ENCODE measurements around the gene RAMACL.
"Not testable (repeated sequence)": the region's sequence is repeated elsewhere in the genome, so short reads cannot be mapped to it uniquely, and the experiment has no call there.

RAMACL gene

GRCh38 chr6:166595061-166595780 lies 8.7 kb upstream of the RAMACL start:
- no peak for DNase-seq (ENCODE audit: low read depth)

GRCh38 chr6:166592821-166593220 lies 6.3 kb upstream of the RAMACL start:
- DNase-seq (ENCODE audit: low read depth): no peak

DNA sequence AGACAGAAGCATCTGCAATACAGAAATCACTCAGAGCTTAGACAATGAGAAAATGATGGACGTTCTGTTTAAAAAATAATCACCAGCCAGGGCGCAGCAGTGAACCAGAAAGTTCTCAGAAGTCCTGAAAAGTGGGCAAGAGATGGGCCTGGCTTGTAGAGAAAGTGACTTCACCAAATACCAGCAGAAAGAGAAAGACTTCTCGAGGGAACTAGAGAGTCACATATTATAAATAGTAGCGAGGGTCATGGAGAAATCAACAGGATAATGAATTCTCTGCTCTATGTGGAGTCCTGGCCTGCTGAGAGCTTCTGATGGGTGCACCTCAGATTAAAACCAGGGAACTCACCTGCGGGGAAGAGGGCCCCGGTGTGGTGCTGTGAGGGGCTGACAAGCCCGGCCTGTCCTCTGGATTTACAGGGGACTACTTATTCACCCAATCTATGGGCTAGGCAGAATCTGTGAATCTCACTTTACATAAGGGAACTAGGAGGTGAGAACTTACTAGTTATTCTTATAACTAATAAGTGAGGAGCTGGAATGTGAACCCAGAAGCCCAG lies 5.6 kb upstream of the RAMACL start:
- DNase-seq (ENCODE audit: low read depth): no peak

DNA sequence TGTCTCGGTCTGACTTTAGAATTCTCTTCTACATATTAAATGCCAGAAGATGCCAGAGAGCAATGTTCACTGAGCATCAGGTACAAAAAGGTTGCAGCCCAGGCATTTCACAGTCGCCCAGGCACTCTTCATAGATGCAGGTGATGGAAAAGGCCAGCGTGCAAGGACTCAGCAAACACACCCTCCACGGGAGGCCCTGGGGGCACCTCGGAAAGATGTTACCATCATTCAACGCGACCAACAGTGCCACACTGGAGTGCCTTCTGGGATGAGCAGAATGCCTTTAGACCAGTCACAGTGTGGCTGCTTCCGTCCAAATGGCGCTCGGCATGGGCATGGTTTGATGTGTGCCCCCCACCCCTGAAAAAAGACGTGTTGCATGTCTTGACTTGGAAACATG lies 4.5 kb upstream of the RAMACL start:
- DNase-seq (ENCODE audit: low read depth): no peak

- DNase-seq (ENCODE audit: low read depth): no peak
Observed at GRCh38 chr6:166589786-166590574, 3.5 kb upstream of the RAMACL start.

- no peak for DNase-seq (ENCODE audit: low read depth)
Observed at GRCh38 chr6:166589337-166589731, 2.9 kb upstream of the RAMACL start.

GRCh38 chr6:166588691-166589336 lies 2.3 kb upstream of the RAMACL start:
- no peak for DNase-seq (ENCODE audit: low read depth)

GRCh38 chr6:166587631-166588413 lies 1.3 kb upstream of the RAMACL start:
- no peak for DNase-seq (ENCODE audit: low read depth)

- no peak for DNase-seq (ENCODE audit: low read depth)
Observed at GRCh38 chr6:166584853-166585429, 1.5 kb downstream of the RAMACL start.

DNA sequence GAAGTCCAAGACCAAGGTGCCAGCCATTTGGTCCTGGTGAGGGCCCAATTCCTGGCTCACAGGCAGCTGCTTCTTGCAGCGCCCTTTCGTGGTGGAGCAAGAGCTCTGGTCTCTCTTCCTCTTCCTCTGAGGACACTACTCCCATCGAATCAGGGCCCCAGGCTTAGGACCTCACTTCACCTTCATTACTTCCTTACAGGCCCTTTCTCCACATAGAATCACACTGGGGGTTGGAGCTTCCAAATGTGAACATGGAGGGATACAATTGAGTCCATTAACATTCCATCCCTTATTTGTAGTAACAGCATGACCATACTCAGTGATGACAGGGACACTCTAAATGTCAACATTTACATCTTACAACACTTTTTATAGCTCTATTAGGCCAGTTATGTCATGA lies 2.3 kb downstream of the RAMACL start:
- DNase-seq (ENCODE audit: low read depth): no peak

DNA sequence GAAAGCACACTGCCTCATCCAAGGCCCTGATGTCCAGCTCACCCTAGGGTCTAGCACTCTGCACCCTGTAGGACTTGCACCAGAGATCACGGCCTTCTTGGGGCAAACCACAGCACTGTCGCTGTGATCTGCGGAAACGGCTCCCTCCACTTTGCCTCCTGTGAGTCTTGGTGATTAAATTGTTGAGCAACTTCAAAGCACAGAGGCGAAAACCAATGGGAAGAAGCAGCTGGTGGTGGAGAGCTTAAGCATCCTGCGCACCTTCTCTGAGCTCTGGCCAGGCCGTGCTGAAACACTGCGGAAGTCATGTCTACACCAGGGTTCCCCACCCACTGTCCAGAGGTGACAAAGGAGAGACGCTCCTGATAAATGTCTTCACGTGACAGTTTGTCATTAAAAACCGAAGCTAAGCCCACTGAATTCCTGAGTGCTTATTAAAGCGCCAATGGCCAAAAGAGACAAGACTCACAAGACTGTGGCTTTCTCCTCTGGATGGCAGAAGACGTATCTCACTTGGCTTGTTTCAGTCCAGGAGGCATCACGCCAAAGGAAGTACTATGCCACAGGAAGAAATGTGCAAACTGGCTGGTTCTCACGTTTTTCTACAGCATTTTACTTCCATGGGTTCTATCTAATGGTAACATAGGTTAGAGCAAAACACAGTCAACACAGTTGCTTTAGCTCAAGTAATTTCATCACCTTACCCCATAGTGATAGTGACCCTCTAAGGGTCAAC lies 3.1 kb downstream of the RAMACL start:
- no peak for DNase-seq (ENCODE audit: low read depth)

GRCh38 chr6:166582258-166582657 lies 4.2 kb downstream of the RAMACL start:
- no peak for DNase-seq (ENCODE audit: low read depth)

- not testable (repeated sequence) for DNase-seq (ENCODE audit: low read depth)
Observed at GRCh38 chr6:166581801-166582200, 4.7 kb downstream of the RAMACL start.

DNA sequence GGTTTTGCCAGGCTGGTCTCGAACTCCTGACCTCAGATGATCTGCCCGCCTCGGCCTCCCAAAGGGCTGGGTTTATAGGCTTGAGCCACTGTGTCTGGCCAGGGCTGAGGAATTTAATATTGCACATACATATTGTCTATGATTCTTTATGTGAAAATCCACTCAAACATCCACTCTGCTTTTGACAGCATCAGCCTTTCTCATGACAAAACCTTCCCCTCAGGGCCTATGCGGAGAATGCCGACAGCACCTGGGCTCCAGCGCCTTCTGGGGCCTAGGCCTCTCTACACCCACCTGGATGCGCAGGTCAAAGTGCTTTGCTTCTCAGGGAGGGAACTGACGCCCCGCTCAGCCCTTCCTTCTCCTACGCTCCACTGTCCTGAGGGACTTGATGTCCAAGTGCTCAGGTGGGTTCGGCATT lies 5.4 kb downstream of the RAMACL start:
- no peak for DNase-seq (ENCODE audit: low read depth)

GRCh38 chr6:166580076-166581050 lies 6.1 kb downstream of the RAMACL start:
- no peak for DNase-seq (ENCODE audit: low read depth)

GRCh38 chr6:166579237-166579850 lies 7.1 kb downstream of the RAMACL start:
- DNase-seq (ENCODE audit: low read depth): no peak

DNA sequence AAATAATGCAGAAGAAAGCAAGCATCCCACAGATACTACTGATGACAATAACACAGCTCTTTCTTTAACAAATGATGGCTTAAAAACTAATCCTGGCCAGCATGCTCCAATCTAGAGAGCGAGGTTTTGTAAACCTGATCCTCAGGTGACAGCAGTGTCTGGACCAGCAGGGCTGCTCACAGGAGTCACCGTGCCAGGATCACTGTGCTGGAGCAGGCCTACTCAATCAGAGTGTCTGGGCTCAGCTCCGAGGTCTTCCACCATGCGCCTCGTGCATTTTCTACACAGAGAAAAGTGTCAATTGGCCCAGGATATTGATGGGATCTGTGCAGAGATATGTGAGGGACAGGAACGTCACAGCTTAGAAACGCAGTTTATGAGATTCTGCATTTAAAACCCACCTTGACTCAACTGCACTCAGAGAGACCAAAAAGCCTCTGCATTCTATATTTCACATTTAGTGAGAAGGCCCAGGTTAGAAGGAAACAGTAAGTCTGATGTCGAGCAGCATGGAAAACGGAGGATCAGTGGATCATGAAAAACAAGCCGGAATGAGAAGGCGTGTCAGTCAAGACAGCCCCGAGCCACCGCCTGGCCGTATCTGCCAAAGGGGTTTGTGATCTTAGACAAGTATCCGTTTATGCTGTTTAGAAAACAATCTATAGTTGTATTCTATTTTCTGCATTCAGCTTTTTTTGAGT lies 7.8 kb downstream of the RAMACL start:
- DNase-seq (ENCODE audit: low read depth): no peak

DNA sequence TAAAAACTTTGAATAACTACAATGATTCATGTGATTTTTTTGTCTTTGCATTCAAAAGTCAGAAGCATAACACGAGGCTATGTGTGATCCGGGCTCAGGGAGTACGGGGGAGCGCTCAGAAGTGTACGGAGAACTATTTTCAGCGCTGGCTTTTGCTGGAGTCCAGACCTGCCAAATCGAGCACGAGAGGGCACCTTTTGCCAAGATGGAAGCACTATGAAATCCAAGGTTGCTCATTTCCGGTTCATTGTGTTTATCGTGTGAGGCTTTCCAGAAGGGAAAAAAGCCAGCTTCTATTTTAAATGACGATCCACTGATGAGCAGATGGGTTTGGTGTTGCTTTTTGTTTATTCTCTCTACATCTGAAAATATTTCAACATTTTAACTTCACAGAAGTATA lies 11.3 kb downstream of the RAMACL start:
- no peak for DNase-seq (ENCODE audit: low read depth)

All from stimulated activated CD8-positive, alpha-beta memory T cell treated with anti-CD3 and anti-CD28 coated beads, Interleukin-15, amount 100 ng/mL, for 1 hour (primary cell).